Measurements from ENCODE around the gene PRH1.

PRH1 gene

GRCh38 chr12:10884086-10884725, at the start of gene PRH1:
Gene PRH1, minus strand, starts transcription at chr12:10884255. Its CDS starts 38 bp downstream, at chr12:10884217.
- no peak for DNase-seq

GRCh38 chr12:10928746-10929286, 44.8 kb upstream of the PRH1 start, which contains the start of gene PRH2:
Gene PRH2, plus strand, starts transcription at chr12:10929236. Its CDS starts 38 bp downstream, at chr12:10929274.
- DNase-seq = no peak

- no peak for DNase-seq
These were observed 42.2 kb upstream of the PRH1 start for GRCh38 chr12:10926269-10926668.

- DNase-seq = no peak
These were observed 35.8 kb upstream of the PRH1 start for GRCh38 chr12:10919809-10920208.

GRCh38 chr12:10910380-10910779, 26.3 kb upstream of the PRH1 start:
- no peak for DNase-seq

GRCh38 chr12:10909462-10909861, 25.4 kb upstream of the PRH1 start, which contains the start of gene TAS2R13:
Gene TAS2R13, minus strand, starts transcription at chr12:10909562. Its CDS starts 264 bp downstream, at chr12:10909298.
- no peak for DNase-seq

- no peak for DNase-seq
These were observed 20.6 kb upstream of the PRH1 start for GRCh38 chr12:10904686-10905085.

GRCh38 chr12:10901427-10901826, 17.4 kb upstream of the PRH1 start:
- DNase-seq = no peak

- DNase-seq = no peak
These were observed 16.9 kb upstream of the PRH1 start for GRCh38 chr12:10900972-10901371.

- no peak for DNase-seq
These were observed 16.5 kb upstream of the PRH1 start for GRCh38 chr12:10900530-10900929.

GRCh38 chr12:10896854-10897253, 12.8 kb upstream of the PRH1 start:
- DNase-seq = no peak

- DNase-seq = no peak
These were observed 7.9 kb upstream of the PRH1 start for GRCh38 chr12:10891937-10892336.

- DNase-seq = no peak
These were observed 5.2 kb upstream of the PRH1 start for GRCh38 chr12:10889226-10889625.

GRCh38 chr12:10873378-10873777, 10.7 kb downstream of the PRH1 start:
- DNase-seq = no peak

- DNase-seq = no peak
These were observed 16.7 kb downstream of the PRH1 start for GRCh38 chr12:10867381-10867780.

- no peak for DNase-seq
These were observed 20.4 kb downstream of the PRH1 start for GRCh38 chr12:10863512-10864218.

GRCh38 chr12:10861366-10861765, 22.7 kb downstream of the PRH1 start:
- DNase-seq = no peak

GRCh38 chr12:10855807-10856206, 28.2 kb downstream of the PRH1 start:
- DNase-seq = no peak

- no peak for DNase-seq
These were observed 30.3 kb downstream of the PRH1 start for GRCh38 chr12:10853776-10854175.

- no peak for DNase-seq
These were observed 32.7 kb downstream of the PRH1 start for GRCh38 chr12:10851243-10851858.

- no peak for DNase-seq
These were observed 34.6 kb downstream of the PRH1 start, which contains the start of gene PRR4 for GRCh38 chr12:10849425-10849878. Gene PRR4, minus strand, starts transcription at chr12:10849475. Its CDS starts 38 bp downstream, at chr12:10849437.

GRCh38 chr12:10847744-10848143, 36.3 kb downstream of the PRH1 start:
- no peak for DNase-seq

- no peak for DNase-seq
These were observed 41.2 kb downstream of the PRH1 start for GRCh38 chr12:10842862-10843261.

Data from SIG-M5 (cell line).